ENCODE measurements around the gene TMEM119.

GRCh38 chr12:108577458-108577857 is 20.4 kb downstream of the TMEM119 start:
- TF ChIP-seq CTCF (IDR thresholded peaks at IDR 0.05), result no peak
- no peak for TF ChIP-seq POLR2A (IDR thresholded peaks at IDR 0.05)
- TF ChIP-seq EP300 (IDR thresholded peaks at IDR 0.05), result no peak
- TF ChIP-seq POLR2AphosphoS5 (IDR thresholded peaks at IDR 0.05), result no peak
